Panc1 (cell line): ENCODE measurements around the gene ARFIP1. TPM values are rescaled to one million over a fixed set of nuclear protein-coding genes. Genes with fewer than 3 reads are reported as not detected.

ENCODE experiments used
- ATAC-seq: fragments of 200-7000 bp; cut with Tn5 transposase; 2 replicates; pipeline ENCODE4 v1.9.1; 2020; ENCODE audit warnings: mild to moderate bottlenecking, moderate library complexity
- BruUV-seq: library from RNA; stranded (reverse); fragments of 400-500 nt; replicated peaks from 2 replicates; lab custom pipeline; 2021; lab: Mats Ljungman, UMichigan
- CTCF ChIA-PET: fragments of 300-600 bp; sonication (Branson Sonifier 250); formaldehyde crosslinking; loops from one replicate; lab custom pipeline; 2022; ENCODE audit warnings: antibody characterized with exemption; lab: Charles Lee
- POLR2A ChIA-PET: fragments of 300-600 bp; sonication (Branson Sonifier 250); formaldehyde crosslinking; loops from one replicate; lab custom pipeline; 2022; ENCODE audit warnings: antibody characterized with exemption; lab: Charles Lee
- DNase-seq: peaks from one replicate; pipeline ENCODE4 v3.0.0-alpha.2; 2010; ENCODE audit warnings: low read depth, low spot score
- H3K27ac ChIP-seq: 2 replicates; pipeline ENCODE4 v1.5.1; 2011; ENCODE audit warnings: mild to moderate bottlenecking, low read length, inconsistent platforms
- H3K27me3 ChIP-seq: fragments of 200-500 bp; sonication (Bioruptor generic); 2 replicates; pipeline ENCODE4 v1.6.0; 2014; ENCODE audit warnings: low read length, inconsistent platforms; ENCODE audit not compliant: control insufficient read depth, insufficient read depth
- H3K36me3 ChIP-seq: fragments of 200-500 bp; sonication (Bioruptor generic); 2 replicates; pipeline ENCODE4 v1.5.1; 2014; ENCODE audit warnings: inconsistent platforms, mild to moderate bottlenecking, low read length, moderate library complexity; ENCODE audit not compliant: control insufficient read depth, insufficient read depth
- H3K4me1 ChIP-seq: 2 replicates; pipeline ENCODE4 v1.5.1; 2011; ENCODE audit warnings: inconsistent platforms, mild to moderate bottlenecking, low read length, moderate library complexity; ENCODE audit not compliant: control insufficient read depth, insufficient read depth
- H3K4me3 ChIP-seq, 2 experiments: 2 replicates each; pipeline ENCODE4 v1.5.1; 2011 to 2012; ENCODE audit warnings: low read depth in 2 of 2, low read length in 2 of 2, mild to moderate bottlenecking in 2 of 2, inconsistent platforms in 1 of 2, moderate library complexity in 1 of 2
- H3K9me3 ChIP-seq: fragments of 200-500 bp; sonication (Bioruptor generic); 2 replicates; pipeline ENCODE4 v1.5.1; 2014; ENCODE audit warnings: low read depth, mild to moderate bottlenecking, inconsistent platforms, low read length, moderate library complexity; ENCODE audit not compliant: control insufficient read depth, insufficient read depth
- CTCF ChIP-seq: fragments of 450-650 bp; IDR thresholded peaks from 2 replicates; pipeline ENCODE4 v1.5.1; 2017; ENCODE audit warnings: mild to moderate bottlenecking
- POLR2AphosphoS5 ChIP-seq: IDR thresholded peaks from 2 replicates; pipeline ENCODE4 v1.6.1; 2012; ENCODE audit warnings: mild to moderate bottlenecking, low read depth, low read length, moderate library complexity
- REST ChIP-seq, 2 experiments: IDR thresholded peaks; 2 replicates each; pipeline ENCODE4 v1.6.1; 2011 to 2012; ENCODE audit warnings: low read depth in 2 of 2, control low read depth in 1 of 2, low read length in 1 of 2, mild to moderate bottlenecking in 1 of 2, moderate library complexity in 1 of 2; ENCODE audit not compliant: insufficient read depth in 1 of 2
- SIN3A ChIP-seq: IDR thresholded peaks from 2 replicates; pipeline ENCODE4 v1.6.1; 2012; ENCODE audit warnings: low read depth, mild to moderate bottlenecking, low read length, moderate library complexity, borderline replicate concordance; ENCODE audit not compliant: insufficient read depth
- TCF7L2 ChIP-seq: IDR thresholded peaks from 2 replicates; pipeline ENCODE4 v1.6.1; 2011; ENCODE audit warnings: mild to moderate bottlenecking, low read depth, low read length, inconsistent platforms
- in situ Hi-C: cut with HindIII; loops from 2 replicates; pipeline ENCODE4 v1.10.0; 2016; ENCODE audit warnings: low sequenced_read_pairs, low pct_unique_long_range_greater_than_20kb
- intact Hi-C: fragments of 100-400 bp; cut with micrococcal nuclease; formaldehyde crosslinking; loops from one replicate; pipeline ENCODE4 v1.10.0; 2022; ENCODE audit not compliant: unreplicated experiment
- total RNA-seq: library from RNA; stranded (reverse); gene quantifications from one replicate; pipeline ENCODE4 v1.2.1, GENCODE V29; 2021; ENCODE audit not compliant: unreplicated experiment

The ARFIP1 gene
- total RNA-seq, 1 experiment from 2014 or later: 22.2 TPM

DNA sequence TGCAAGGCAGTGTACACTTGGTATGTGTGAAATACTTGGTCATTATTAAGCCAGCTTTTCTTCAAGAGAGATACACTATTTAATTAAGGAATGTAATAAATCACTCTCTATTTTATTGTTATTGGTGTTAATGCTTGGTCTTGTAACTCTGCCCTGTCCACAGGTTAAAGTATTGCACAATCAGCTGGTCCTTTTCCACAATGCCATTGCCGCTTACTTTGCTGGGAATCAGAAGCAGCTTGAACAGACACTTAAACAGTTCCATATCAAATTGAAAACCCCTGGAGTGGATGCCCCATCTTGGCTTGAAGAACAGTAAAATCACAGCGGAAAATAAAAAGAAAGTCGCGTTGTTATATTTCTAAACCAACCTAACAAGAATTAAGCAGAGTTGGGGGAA lies 130.1 kb downstream of the ARFIP1 start:
- TF ChIP-seq SIN3A: no peak
- in situ Hi-C loops: no loop called here

DNA sequence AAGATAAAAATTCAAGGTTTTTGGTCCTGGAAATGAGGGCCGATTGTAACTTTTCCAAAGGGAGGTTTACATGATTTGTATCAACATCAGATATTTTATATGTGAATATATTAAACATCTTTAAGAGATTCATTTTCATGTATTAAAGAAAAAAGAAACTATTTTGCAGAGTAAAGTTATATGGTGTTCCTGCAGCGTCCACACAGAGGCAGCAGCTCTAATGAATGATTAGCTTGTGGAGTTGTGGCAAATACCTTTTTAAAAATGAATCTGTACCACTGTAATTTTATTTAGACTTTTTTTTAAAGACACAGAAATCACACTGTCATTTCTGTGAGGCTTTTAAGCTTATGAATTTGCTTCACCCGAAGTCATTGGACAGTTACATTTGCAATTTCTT lies 130.8 kb downstream of the ARFIP1 start:
- no peak overlapping the region for H3K4me3 ChIP-seq
- no peaks in the 10 kb centered on the region for H3K9me3 ChIP-seq
- in situ Hi-C loops: no loop called here
- BruUV-seq: no TSS peak
- no peak overlapping the region for H3K27ac ChIP-seq
- no peaks in the 10 kb centered on the region for H3K36me3 ChIP-seq
- TF ChIP-seq CTCF (no peak; the same call in 1 of the 2 replicates), REST (IDR thresholded peaks at IDR 0.05; ENCODE audit: insufficient read depth in 1 of 2, low read depth in 2 of 2, low read length in 1 of 2) (no peak), POLR2AphosphoS5 (no peak), SIN3A (no peak), TCF7L2 (no peak)
- no peak for DNase-seq
- no peaks in the 10 kb centered on the region for H3K4me1 ChIP-seq
- intact Hi-C loops: no loop called here
- no peaks in the 10 kb centered on the region for H3K27me3 ChIP-seq
- ATAC-seq: no peak
- ChIA-PET POLR2A (no interaction called here), CTCF (no interaction called here)

More for the DNA sequence above, 130.1 kb downstream of the ARFIP1 start:
- intact Hi-C loops: no loop called here
- DNase-seq: no peak
- no peaks in the 10 kb centered on the region for H3K9me3 ChIP-seq
- no peaks in the 10 kb centered on the region for H3K36me3 ChIP-seq
- ChIA-PET CTCF (no interaction called here), POLR2A (no interaction called here)
- H3K4me1 ChIP-seq: no peaks in the 10 kb centered on the region
- H3K27me3 ChIP-seq: no peaks in the 10 kb centered on the region
- no peak overlapping the region for H3K27ac ChIP-seq
- ATAC-seq: no peak
- H3K4me3 ChIP-seq: no peak overlapping the region
- BruUV-seq: no TSS peak

DNA sequence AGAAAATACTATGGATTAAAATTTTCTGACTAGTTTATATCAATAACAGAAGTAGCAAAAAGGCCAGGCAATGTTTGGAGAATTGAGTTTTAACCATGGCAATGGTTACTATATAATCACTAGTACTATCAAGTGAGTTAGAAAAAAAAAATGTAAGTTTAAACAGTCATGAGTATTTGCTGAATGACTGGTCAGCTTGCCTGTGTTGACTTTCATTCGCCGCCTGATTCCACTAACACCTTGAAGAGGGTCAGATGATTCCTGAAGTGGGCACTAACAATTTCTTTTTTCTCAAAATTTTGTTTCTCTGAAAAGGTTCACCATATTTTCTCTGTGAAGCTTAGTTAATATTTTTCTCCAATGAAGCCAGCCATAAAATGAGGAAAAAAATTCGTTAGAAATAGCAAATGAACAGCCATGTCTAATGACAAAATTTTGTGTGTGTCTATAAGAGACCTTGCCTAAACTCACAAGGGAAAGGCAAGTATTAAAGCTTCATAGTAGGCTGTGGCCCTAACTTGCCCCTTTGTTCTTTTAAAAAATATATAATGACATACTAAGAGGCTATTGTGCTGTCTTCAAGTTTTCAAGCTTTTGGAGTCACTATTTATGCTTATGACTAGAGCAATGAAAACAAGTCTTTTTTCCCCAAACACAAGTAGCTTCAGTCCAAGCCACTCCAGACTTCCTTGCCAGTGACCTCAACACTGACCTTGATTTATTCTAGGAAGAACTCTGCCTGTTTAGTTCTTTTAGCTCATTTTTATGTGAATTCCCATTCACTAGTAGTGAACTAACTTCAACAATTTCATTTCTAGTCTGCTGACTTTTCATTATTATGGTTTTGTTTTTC lies 138.0 kb downstream of the ARFIP1 start:
- no peak for ATAC-seq
- Histone ChIP-seq H3K36me3 (no peaks in the 10 kb centered on the region), H3K27me3 (no peaks in the 10 kb centered on the region), H3K27ac (no peak overlapping the region), H3K9me3 (peaks cover 4% of the 10 kb centered on the region; the same call in 1 of the 2 replicates), H3K4me3 (no peak overlapping the region), H3K4me1 (no peaks in the 10 kb centered on the region)
- no peak for TF ChIP-seq TCF7L2
- TF ChIP-seq CTCF: no peak
- ChIA-PET CTCF (no interaction called here), POLR2A (no interaction called here)
- no TSS peak for BruUV-seq
- DNase-seq: no peak
- in situ Hi-C loops (no loop called here), intact Hi-C loops (no loop called here)
